ENCODE measurements around the gene SIVA1. TPM values are rescaled to one million over a fixed set of nuclear protein-coding genes. Genes with fewer than 3 reads are reported as not detected.

Gene SIVA1
- total and polyA plus RNA-seq, 2 of the 8 experiments (the other 6 are each of a cell fraction or from before 2014, with no cell fraction given): 123 to 589 TPM

GRCh38 chr14:104723651-104724406, 29.1 kb upstream of the SIVA1 start, which contains the start of gene ADSS1 (continued):
- no peak for TF ChIP-seq CHD7 (IDR thresholded peaks at IDR 0.05; ENCODE audit: insufficient replicate concordance, low read length)
- peak in 2 of 3 experiments; percentile 82 to 84; a peak in 3 of 4 replicates for TF ChIP-seq CTCF (IDR thresholded peaks at IDR 0.05; ENCODE audit: control extremely low read depth in 1 of 3, insufficient read depth in 1 of 3, low read depth in 1 of 3, low read length in 3 of 3)
- 0 out of 2 replicates have a peak, but pooled peaks have one; percentile 12 for TF ChIP-seq MAFK (IDR thresholded peaks at IDR 0.05; ENCODE audit: low read depth, low read length)
- TF ChIP-seq RFX5 (IDR thresholded peaks at IDR 0.05; ENCODE audit: borderline replicate concordance, low read depth, low read length): no peak
- TF ChIP-seq KDM4A (IDR thresholded peaks at IDR 0.05; ENCODE audit: low read depth, low read length, severe bottlenecking): peak; percentile 82
- no peak for TF ChIP-seq E2F6 (IDR thresholded peaks at IDR 0.05)
